ENCODE data around the gene ZNF488. TPM values are rescaled to one million over a fixed set of nuclear protein-coding genes. Genes with fewer than 3 reads are reported as not detected.

Gene ZNF488
- total RNA-seq: 1 to 10 TPM in 2 of 3 donors, under 1 TPM in 1; 0.47 to 1.6 (median 1.4) TPM
- long read RNA-seq, donor 1: 0 reads
- long read RNA-seq, donor 2, partial matches to known transcripts: 0 of 1 reads
- long read RNA-seq, donor 2, other reads (novel, unspliced or antisense): 1 of 1 reads

GRCh38 chr10:47384148-47384921, at the start of gene ZNF488:
TSS of gene ZNF488 (minus strand) at chr10:47384293. CDS start at chr10:47368829, 15,464 bp downstream.
- Histone ChIP-seq H3K4me1 (ENCODE audit: low read depth) (peaks cover 24% of the 10 kb centered on the region), H3K36me3 (ENCODE audit: low read depth) (no peaks in the 10 kb centered on the region), H3K4me3 (peak within 1 kb of the TSS; percentile 42), H3K9me3 (no peaks in the 10 kb centered on the region)
- DNase-seq (peak; percentile 87 to 93 (median 88)), ATAC-seq (peak; percentile 97)
- intact Hi-C loops (cut with DNase I, micrococcal nuclease): no loop called here
- TF ChIP-seq CTCF (IDR thresholded peaks at IDR 0.05): no peak

- Histone ChIP-seq H3K36me3 (ENCODE audit: low read depth) (no peaks in the 10 kb centered on the region), H3K4me1 (ENCODE audit: low read depth) (no peaks in the 10 kb centered on the region), H3K4me3 (no peak overlapping the region), H3K9me3 (no peaks in the 10 kb centered on the region)
- intact Hi-C loops (cut with DNase I, micrococcal nuclease): no loop called here
- DNase-seq: no peak
- no peak for ATAC-seq
- TF ChIP-seq CTCF (IDR thresholded peaks at IDR 0.05): no peak
Observed at GRCh38 chr10:47425813-47426419, 41.8 kb upstream of the ZNF488 start.

- no peak for ATAC-seq
- Histone ChIP-seq H3K4me3 (no peak overlapping the region), H3K9me3 (no peaks in the 10 kb centered on the region), H3K36me3 (ENCODE audit: low read depth) (no peaks in the 10 kb centered on the region), H3K4me1 (ENCODE audit: low read depth) (no peaks in the 10 kb centered on the region)
- TF ChIP-seq CTCF (IDR thresholded peaks at IDR 0.05): no peak
- intact Hi-C loops (cut with DNase I, micrococcal nuclease): no loop called here
- DNase-seq: no peak
Observed at GRCh38 chr10:47424231-47424630, 40.1 kb upstream of the ZNF488 start.

- H3K4me1 ChIP-seq (ENCODE audit: low read depth): no peaks in the 10 kb centered on the region
- H3K9me3 ChIP-seq: no peaks in the 10 kb centered on the region
- no peaks in the 10 kb centered on the region for H3K36me3 ChIP-seq (ENCODE audit: low read depth)
- no peak for TF ChIP-seq CTCF (IDR thresholded peaks at IDR 0.05)
- intact Hi-C loops (cut with DNase I, micrococcal nuclease): no loop called here
- H3K4me3 ChIP-seq: no peak overlapping the region
- DNase-seq: no peak
- ATAC-seq: no peak
Observed at GRCh38 chr10:47423476-47423875, 39.4 kb upstream of the ZNF488 start.

- intact Hi-C loops (cut with DNase I, micrococcal nuclease): no loop called here
- no peak for ATAC-seq
- no peak for TF ChIP-seq CTCF (IDR thresholded peaks at IDR 0.05)
- Histone ChIP-seq H3K9me3 (no peaks in the 10 kb centered on the region), H3K36me3 (ENCODE audit: low read depth) (no peaks in the 10 kb centered on the region), H3K4me3 (no peak overlapping the region), H3K4me1 (ENCODE audit: low read depth) (no peaks in the 10 kb centered on the region)
- no peak for DNase-seq
Observed at GRCh38 chr10:47421057-47421952, 37.2 kb upstream of the ZNF488 start.
